GM12892 (cell line): ENCODE data around the gene MAP4K4.

ENCODE experiments used
- POLR2AphosphoS5 ChIP-seq: IDR thresholded peaks from 2 replicates; pipeline ENCODE4 v1.6.1; 2011; ENCODE audit warnings: low read depth, low read length, control low read depth
- TAF1 ChIP-seq: IDR thresholded peaks from 2 replicates; pipeline ENCODE4 v1.6.1; 2011; ENCODE audit warnings: low read depth, mild to moderate bottlenecking, control low read depth, low read length, borderline replicate concordance

- TF ChIP-seq POLR2AphosphoS5: no peak
- no peak for TF ChIP-seq TAF1
These were observed 232.5 kb downstream of the MAP4K4 start for GRCh38 chr2:101930019-101930418.
